H1 (cell line): ENCODE data around the gene CIPC. TPM values are rescaled to one million over a fixed set of nuclear protein-coding genes. Genes with fewer than 3 reads are reported as not detected.

Experiments
- CTBP2 ChIP-seq: IDR thresholded peaks from 2 replicates; pipeline ENCODE4 v1.7.0; 2011; ENCODE audit warnings: borderline replicate concordance, mild to moderate bottlenecking, moderate library complexity, mixed read lengths, low read length; ENCODE audit not compliant: insufficient read depth, insufficient read length
- CTCF ChIP-seq, 3 experiments: IDR thresholded peaks; 1 replicate in 2 of 3; 2 replicates in 1 of 3; pipeline versions ENCODE4 v1.5.1 to v1.6.1; 2011; ENCODE audit warnings: low read length in 3 of 3, mild to moderate bottlenecking in 3 of 3, inconsistent platforms in 2 of 3, low read depth in 1 of 3, moderate library complexity in 1 of 3; ENCODE audit not compliant: insufficient read depth in 1 of 3; ENCODE audit errors: control extremely low read depth in 1 of 3
- E2F6 ChIP-seq: IDR thresholded peaks from 2 replicates; pipeline ENCODE4 v1.6.1; 2012; ENCODE audit warnings: inconsistent platforms
- SP2 ChIP-seq: IDR thresholded peaks from 2 replicates; pipeline ENCODE4 v1.6.1; 2012; ENCODE audit warnings: mild to moderate bottlenecking, low read length, inconsistent platforms
- polyA plus RNA-seq, 7 experiments: library from polyadenylated mRNA; depleted of rRNA in 3 of 7; stranded (reverse) in 5 of 7; unstranded in 2 of 7; fragments of >200 nt in 5 of 7; fragments of 200-250 nt in 2 of 7; gene quantifications; 1 replicate in 5 of 7; 2 replicates in 1 of 7; 4 replicates in 1 of 7; pipeline versions ENCODE4 v1.2.1 to v1.2.3, GENCODE V29; 2011 to 2013; ENCODE audit warnings: missing spikeins in 2 of 7, mixed read lengths in 2 of 7
- total RNA-seq: library from RNA; stranded (reverse); fragmentation: NEBNext Ultra II Directional; extraction: Animal tissue kit (Norgen Biotek cat#: 25700); gene quantifications from 2 replicates; pipeline ENCODE4 v1.2.1, GENCODE V29; 2021

The CIPC gene
- total and polyA plus RNA-seq, 2 of the 8 experiments (the other 6 are each of a cell fraction or from before 2014, with no cell fraction given), result 13.9 to 32.7 TPM

- TF ChIP-seq SP2, result no peak
- TF ChIP-seq CTBP2, result no peak
- no peak for TF ChIP-seq CTCF (IDR thresholded peaks at IDR 0.05; ENCODE audit: control extremely low read depth in 1 of 3, insufficient read depth in 1 of 3, low read depth in 1 of 3, low read length in 3 of 3)
- TF ChIP-seq E2F6, result no peak
These were observed 15.0 kb upstream of the CIPC start (continued) for GRCh38 chr14:77083082-77083481.
